ENCODE data around the gene MVP.
A peak's percentile ranks its signal among the peaks of the same experiment; 100 is the strongest.

- TF ChIP-seq CTCF (IDR thresholded peaks at IDR 0.05) (peak in 2 of 3 experiments; percentile 79), POLR2A (IDR thresholded peaks at IDR 0.05; ENCODE audit: low read depth) (no peak), EP300 (IDR thresholded peaks at IDR 0.05) (no peak)
Measured at GRCh38 chr16:29848420-29849297, 28.4 kb downstream of the MVP start.
